GM21619 (cell line): Measurements from ENCODE around the gene BCL10.

Source experiments
- ATAC-seq: cut with Tn5 transposase; IDR thresholded peaks from one replicate; pipeline ENCODE4 v1.9.1; 2021; ENCODE audit not compliant: unreplicated experiment

The BCL10 gene

GRCh38 chr1:85276215-85276977 lies at the start of gene BCL10:
Gene BCL10 (minus strand): TSS chr1:85276632. CDS start chr1:85276352, 280 bp downstream.
- ATAC-seq: peak; percentile 95

- ATAC-seq: no peak
Measured at GRCh38 chr1:85325920-85326319, 49.5 kb upstream of the BCL10 start.

GRCh38 chr1:85323770-85324169 lies 47.3 kb upstream of the BCL10 start:
- no peak for ATAC-seq

- no peak for ATAC-seq
Measured at GRCh38 chr1:85322655-85323054, 46.2 kb upstream of the BCL10 start.

GRCh38 chr1:85321237-85321964 lies 45.0 kb upstream of the BCL10 start:
- peak; percentile 68 for ATAC-seq

GRCh38 chr1:85320371-85321131 lies 44.1 kb upstream of the BCL10 start:
- ATAC-seq: no peak

GRCh38 chr1:85319931-85320330 lies 43.5 kb upstream of the BCL10 start:
- ATAC-seq: no peak

GRCh38 chr1:85319491-85319890 lies 43.1 kb upstream of the BCL10 start:
- ATAC-seq: no peak

GRCh38 chr1:85318217-85318616 lies 41.8 kb upstream of the BCL10 start:
- no peak for ATAC-seq

GRCh38 chr1:85317560-85317959 lies 41.1 kb upstream of the BCL10 start:
- ATAC-seq: no peak

- no peak for ATAC-seq
Measured at GRCh38 chr1:85316321-85316720, 39.9 kb upstream of the BCL10 start.

GRCh38 chr1:85315789-85316188 lies 39.4 kb upstream of the BCL10 start:
- no peak for ATAC-seq

GRCh38 chr1:85314726-85315125 lies 38.3 kb upstream of the BCL10 start:
- no peak for ATAC-seq

- ATAC-seq: no peak
Measured at GRCh38 chr1:85313888-85314696, 37.7 kb upstream of the BCL10 start.

GRCh38 chr1:85311818-85312217 lies 35.4 kb upstream of the BCL10 start:
- ATAC-seq: no peak

- no peak for ATAC-seq
Measured at GRCh38 chr1:85308833-85309350, 32.5 kb upstream of the BCL10 start.

GRCh38 chr1:85307987-85308832 lies 31.8 kb upstream of the BCL10 start:
- ATAC-seq: peak; percentile 93

- no peak for ATAC-seq
Measured at GRCh38 chr1:85306236-85306635, 29.8 kb upstream of the BCL10 start.

- no peak for ATAC-seq
Measured at GRCh38 chr1:85303440-85304162, 27.2 kb upstream of the BCL10 start.
